Upper lobe of left lung (tissue), 4 donors: ENCODE results near the gene HBD.

ENCODE experiments used
- POLR2A ChIP-seq, 4 donors: fragments of 450-650 bp; IDR thresholded peaks; one replicate each; pipeline ENCODE4 v1.5.1; 2016 to 2017; ENCODE audit warnings: antibody characterized with exemption in 4 of 4, mild to moderate bottlenecking in 2 of 4
- POLR2AphosphoS5 ChIP-seq, 2 donors: sonication (generic); formaldehyde crosslinking; IDR thresholded peaks; one replicate each; pipeline ENCODE4 v1.5.1; 2017; ENCODE audit warnings: antibody characterized with exemption in 2 of 2
- TF ChIP-seq, protein P1 (sequence below), 6 experiments: fragments of 450-650 bp in 4 of 6; fragments of 200-600 bp in 2 of 6; sonication (generic) in 2 of 6; IDR thresholded peaks; one replicate each; pipeline ENCODE4 v1.5.1; 2016 to 2019; ENCODE audit warnings: antibody characterized with exemption in 6 of 6

DNA sequence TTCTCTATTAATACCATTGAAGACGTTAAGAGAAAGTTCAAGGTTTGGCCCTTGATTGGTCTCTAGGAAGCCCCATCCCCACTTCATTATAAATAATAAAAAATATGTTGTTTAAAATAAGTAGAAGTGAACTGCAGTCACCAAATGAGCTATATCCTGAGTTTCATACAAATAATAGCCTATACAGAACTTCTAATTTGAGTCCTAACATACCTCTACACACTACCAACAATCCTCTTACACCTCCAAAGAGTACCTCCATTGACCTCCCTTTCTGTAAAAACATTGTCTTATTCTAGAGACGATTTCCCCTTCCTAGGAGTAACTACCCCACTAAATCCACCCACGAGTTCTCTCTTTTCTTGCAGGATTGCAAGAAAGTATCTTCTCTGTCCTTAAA, 7.2 kb upstream of the HBD start:
- TF ChIP-seq, protein P1, sequence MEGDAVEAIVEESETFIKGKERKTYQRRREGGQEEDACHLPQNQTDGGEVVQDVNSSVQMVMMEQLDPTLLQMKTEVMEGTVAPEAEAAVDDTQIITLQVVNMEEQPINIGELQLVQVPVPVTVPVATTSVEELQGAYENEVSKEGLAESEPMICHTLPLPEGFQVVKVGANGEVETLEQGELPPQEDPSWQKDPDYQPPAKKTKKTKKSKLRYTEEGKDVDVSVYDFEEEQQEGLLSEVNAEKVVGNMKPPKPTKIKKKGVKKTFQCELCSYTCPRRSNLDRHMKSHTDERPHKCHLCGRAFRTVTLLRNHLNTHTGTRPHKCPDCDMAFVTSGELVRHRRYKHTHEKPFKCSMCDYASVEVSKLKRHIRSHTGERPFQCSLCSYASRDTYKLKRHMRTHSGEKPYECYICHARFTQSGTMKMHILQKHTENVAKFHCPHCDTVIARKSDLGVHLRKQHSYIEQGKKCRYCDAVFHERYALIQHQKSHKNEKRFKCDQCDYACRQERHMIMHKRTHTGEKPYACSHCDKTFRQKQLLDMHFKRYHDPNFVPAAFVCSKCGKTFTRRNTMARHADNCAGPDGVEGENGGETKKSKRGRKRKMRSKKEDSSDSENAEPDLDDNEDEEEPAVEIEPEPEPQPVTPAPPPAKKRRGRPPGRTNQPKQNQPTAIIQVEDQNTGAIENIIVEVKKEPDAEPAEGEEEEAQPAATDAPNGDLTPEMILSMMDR (IDR thresholded peaks at IDR 0.05), result no peak
- TF ChIP-seq POLR2A (IDR thresholded peaks at IDR 0.05), result no peak
- no peak for TF ChIP-seq POLR2AphosphoS5 (IDR thresholded peaks at IDR 0.05)
